GM12891 (cell line): ENCODE measurements around the gene ZBTB16.

ENCODE experiments used
- POLR2A ChIP-seq: IDR thresholded peaks from 2 replicates; pipeline ENCODE4 v1.6.1; 2011; ENCODE audit warnings: low read depth, low read length, control low read depth
- POLR2AphosphoS5 ChIP-seq: IDR thresholded peaks from 2 replicates; pipeline ENCODE4 v1.6.1; 2011; ENCODE audit warnings: low read depth, low read length, control low read depth
- SPI1 ChIP-seq: IDR thresholded peaks from 2 replicates; pipeline ENCODE4 v1.6.1; 2011; ENCODE audit warnings: low read depth, low read length, control low read depth

- no peak for TF ChIP-seq POLR2A
- TF ChIP-seq POLR2AphosphoS5: no peak
- TF ChIP-seq SPI1: no peak
These were observed 3.8 kb downstream of the ZBTB16 start for GRCh38 chr11:114063149-114063828.
